Stimulated activated naive CD8-positive, alpha-beta T cell treated with anti-CD3 and anti-CD28 coated beads, Interleukin-15, amount 100 ng/mL, for 72 hours (primary cell): Measurements from ENCODE around the gene ADH4.
"Not testable (repeated sequence)": the region's sequence is repeated elsewhere in the genome, so short reads cannot be mapped to it uniquely, and the experiment has no call there.

ENCODE experiments used
- ATAC-seq: fragments of 150-1000 bp; cut with Tn5 transposase; 2 replicates; pipeline ENCODE4 v1.10.0; 2021; ENCODE audit warnings: mild to moderate bottlenecking, moderate library complexity
- DNase-seq, 2 donors: peaks; one replicate each; pipeline ENCODE4 v3.0.0; 2021 to 2022
- H3K27ac Mint-ChIP-seq, 2 donors: one replicate each; pipeline ENCODE4 v1.8.0; 2022; ENCODE audit warnings: mild to moderate bottlenecking in 2 of 2, mixed read lengths in 2 of 2, moderate library complexity in 2 of 2
- H3K27me3 Mint-ChIP-seq: one replicate; pipeline ENCODE4 v1.8.0; 2022; ENCODE audit warnings: mixed read lengths
- H3K4me1 Mint-ChIP-seq: one replicate; pipeline ENCODE4 v1.8.0; 2022; ENCODE audit warnings: mild to moderate bottlenecking, mixed read lengths
- H3K4me3 Mint-ChIP-seq, 2 donors: one replicate each; pipeline ENCODE4 v1.8.0; 2022; ENCODE audit warnings: mild to moderate bottlenecking in 2 of 2, mixed read lengths in 2 of 2, moderate library complexity in 1 of 2
- H3K9me3 Mint-ChIP-seq, 2 donors: one replicate each; pipeline ENCODE4 v1.8.0; 2022; ENCODE audit warnings: mixed read lengths in 2 of 2

ADH4 gene

GRCh38 chr4:99102634-99103033, 41.5 kb downstream of the ADH4 start:
- H3K27ac Mint-ChIP-seq: no peak overlapping the region
- no peaks in the 10 kb centered on the region for H3K4me1 Mint-ChIP-seq
- H3K4me3 Mint-ChIP-seq: no peak overlapping the region
- no peaks in the 10 kb centered on the region for H3K9me3 Mint-ChIP-seq
- ATAC-seq (no peak), DNase-seq (no peak)
- no peaks in the 10 kb centered on the region for H3K27me3 Mint-ChIP-seq

- Mint-ChIP-seq H3K27ac (no peak overlapping the region), H3K4me3 (no peak overlapping the region), H3K4me1 (no peaks in the 10 kb centered on the region), H3K9me3 (peaks cover 0 to 7% of the 10 kb centered on the region in 2 donors), H3K27me3 (no peaks in the 10 kb centered on the region)
- no peak for ATAC-seq
- no peak for DNase-seq
Measured at GRCh38 chr4:99100876-99101275, 43.2 kb downstream of the ADH4 start.

- not testable (repeated sequence) for H3K27ac Mint-ChIP-seq, H3K9me3 Mint-ChIP-seq, H3K27me3 Mint-ChIP-seq, H3K4me3 Mint-ChIP-seq, DNase-seq, ATAC-seq, H3K4me1 Mint-ChIP-seq
Measured at GRCh38 chr4:99099814-99100213, 44.3 kb downstream of the ADH4 start.

- Mint-ChIP-seq H3K27ac (peak overlapping the region in 1 of 2 donors; percentile 19), H3K9me3 (peaks cover 0 to 7% of the 10 kb centered on the region in 2 donors), H3K4me3 (no peak overlapping the region), H3K4me1 (no peaks in the 10 kb centered on the region), H3K27me3 (no peaks in the 10 kb centered on the region)
- DNase-seq (no peak), ATAC-seq (no peak)
Measured at GRCh38 chr4:99099311-99099710, 44.8 kb downstream of the ADH4 start.

GRCh38 chr4:99091841-99092240, 52.3 kb downstream of the ADH4 start:
- not testable (repeated sequence) for H3K27ac Mint-ChIP-seq, DNase-seq, H3K4me3 Mint-ChIP-seq, ATAC-seq, H3K27me3 Mint-ChIP-seq
- peaks cover 0 to 11% of the 10 kb centered on the region in 2 donors for H3K9me3 Mint-ChIP-seq
- H3K4me1 Mint-ChIP-seq: peaks cover 33% of the 10 kb centered on the region

- peaks cover 0 to 6% of the 10 kb centered on the region in 2 donors for H3K9me3 Mint-ChIP-seq
- peaks cover 39% of the 10 kb centered on the region for H3K4me1 Mint-ChIP-seq
- H3K27me3 Mint-ChIP-seq: no peaks in the 10 kb centered on the region
- no peak overlapping the region for H3K27ac Mint-ChIP-seq
- no peak overlapping the region for H3K4me3 Mint-ChIP-seq
- DNase-seq (no peak), ATAC-seq (no peak)
Measured at GRCh38 chr4:99091216-99091575, 52.9 kb downstream of the ADH4 start.

- Mint-ChIP-seq H3K4me1 (peaks cover 43% of the 10 kb centered on the region), H3K4me3 (peak overlapping the region in 1 of 2 donors; percentile 44), H3K9me3 (peaks cover 0 to 6% of the 10 kb centered on the region in 2 donors), H3K27ac (no peak overlapping the region), H3K27me3 (no peaks in the 10 kb centered on the region)
- DNase-seq: no peak
- ATAC-seq: no peak
Measured at GRCh38 chr4:99090481-99091215, 53.4 kb downstream of the ADH4 start.

- no peaks in the 10 kb centered on the region for H3K27me3 Mint-ChIP-seq
- ATAC-seq: peak; percentile 98
Measured at GRCh38 chr4:99088481-99089365, 55.4 kb downstream of the ADH4 start, which contains the start of gene ADH5. ADH5 (minus strand) TSS chr4:99088788; CDS start chr4:99088700, 88 bp downstream.

GRCh38 chr4:99088023-99088449, 56.1 kb downstream of the ADH4 start:
- DNase-seq (peak in 1 of 2 donors; percentile 23), ATAC-seq (peak; percentile 31)
- Mint-ChIP-seq H3K27ac (peak overlapping the region; percentile 97 to 99), H3K9me3 (peaks cover 0 to 6% of the 10 kb centered on the region in 2 donors), H3K27me3 (no peaks in the 10 kb centered on the region), H3K4me1 (peaks cover 55% of the 10 kb centered on the region), H3K4me3 (peak overlapping the region; percentile 91 to 95)

More at GRCh38 chr4:99088481-99089365, 55.4 kb downstream of the ADH4 start, which contains the start of gene ADH5:
- peak; percentile 82 to 86 for DNase-seq
- H3K4me1 Mint-ChIP-seq: peaks cover 55% of the 10 kb centered on the region
- peaks cover 0 to 6% of the 10 kb centered on the region in 2 donors for H3K9me3 Mint-ChIP-seq
- H3K4me3 Mint-ChIP-seq: peak within 1 kb of the TSS; percentile 91 to 95
- peak within 1 kb of the TSS; percentile 97 to 99 for H3K27ac Mint-ChIP-seq

- no peaks in the 10 kb centered on the region for H3K27me3 Mint-ChIP-seq
- peaks cover 34% of the 10 kb centered on the region for H3K4me1 Mint-ChIP-seq
- H3K4me3 Mint-ChIP-seq: no peak overlapping the region
- DNase-seq (no peak), ATAC-seq (no peak)
- no peaks in the 10 kb centered on the region for H3K9me3 Mint-ChIP-seq
- H3K27ac Mint-ChIP-seq: no peak overlapping the region
Measured at GRCh38 chr4:99084595-99084994, 59.5 kb downstream of the ADH4 start.

- no peak overlapping the region for H3K4me3 Mint-ChIP-seq
- peaks cover 26% of the 10 kb centered on the region for H3K4me1 Mint-ChIP-seq
- DNase-seq: no peak
Measured at GRCh38 chr4:99082192-99082591, 61.9 kb downstream of the ADH4 start.

GRCh38 chr4:99080869-99081268, 63.2 kb downstream of the ADH4 start:
- not testable (repeated sequence) for DNase-seq, ATAC-seq

More at GRCh38 chr4:99082192-99082591, 61.9 kb downstream of the ADH4 start:
- no peak for ATAC-seq
- Mint-ChIP-seq H3K27ac (no peak overlapping the region), H3K9me3 (no peaks in the 10 kb centered on the region), H3K27me3 (no peaks in the 10 kb centered on the region)

GRCh38 chr4:99079625-99080295, 64.3 kb downstream of the ADH4 start:
- Mint-ChIP-seq H3K27me3 (no peaks in the 10 kb centered on the region), H3K4me3 (no peak overlapping the region), H3K27ac (peak overlapping the region in 1 of 2 donors; percentile 4), H3K4me1 (peaks cover 4% of the 10 kb centered on the region), H3K9me3 (no peaks in the 10 kb centered on the region)
- DNase-seq: no peak
- ATAC-seq: no peak

More at GRCh38 chr4:99080869-99081268, 63.2 kb downstream of the ADH4 start:
- H3K9me3 Mint-ChIP-seq, H3K27me3 Mint-ChIP-seq, H3K4me3 Mint-ChIP-seq, H3K27ac Mint-ChIP-seq: not testable (repeated sequence)
- peaks cover 13% of the 10 kb centered on the region for H3K4me1 Mint-ChIP-seq

GRCh38 chr4:99078931-99079624, 65.0 kb downstream of the ADH4 start:
- Mint-ChIP-seq H3K4me1 (no peaks in the 10 kb centered on the region), H3K9me3 (no peaks in the 10 kb centered on the region), H3K4me3 (no peak overlapping the region), H3K27me3 (no peaks in the 10 kb centered on the region), H3K27ac (no peak overlapping the region)
- no peak for ATAC-seq
- no peak for DNase-seq

GRCh38 chr4:99078336-99078735, 65.8 kb downstream of the ADH4 start:
- H3K9me3 Mint-ChIP-seq: no peaks in the 10 kb centered on the region
- peak overlapping the region in 1 of 2 donors; percentile 19 for H3K27ac Mint-ChIP-seq
- H3K4me1 Mint-ChIP-seq: no peaks in the 10 kb centered on the region
- no peak overlapping the region for H3K4me3 Mint-ChIP-seq
- no peak for ATAC-seq
- no peak for DNase-seq
- H3K27me3 Mint-ChIP-seq: no peaks in the 10 kb centered on the region
